ENCODE data around the gene FMN1. TPM values are rescaled to one million over a fixed set of nuclear protein-coding genes. Genes with fewer than 3 reads are reported as not detected.
A peak's percentile ranks its signal among the peaks of the same experiment; 100 is the strongest.

The FMN1 gene
- total RNA-seq, 4 donors from 2014 or later, result 4.3 to 10.1 (median 8.8) TPM

GRCh38 chr15:33152502-33153109 lies 41.9 kb downstream of the FMN1 start:
- TF ChIP-seq CTCF (IDR thresholded peaks at IDR 0.05) (no peak), POLR2A (IDR thresholded peaks at IDR 0.05) (no peak)
- intact Hi-C loops (cut with DNase I), result no loop called here
- H3K27me3 ChIP-seq, result no peaks in the 10 kb centered on the region
- peaks cover 0 to 7% (median 7%) of the 10 kb centered on the region in 3 donors for H3K4me1 ChIP-seq
- peak overlapping the region in 3 of 4 donors; percentile 45 to 52 (median 47) for H3K27ac ChIP-seq
- H3K36me3 ChIP-seq, result no peaks in the 10 kb centered on the region
- WGBS, 2 donors, result 34 to 36% methylated on average over 5 of the region's 5 CpGs
- peak overlapping the region in 2 of 4 donors; percentile 21 to 40 for H3K4me3 ChIP-seq
- DNase-seq, result no peak
- H3K9me3 ChIP-seq, result no peaks in the 10 kb centered on the region

GRCh38 chr15:33150971-33151370 lies 43.5 kb downstream of the FMN1 start:
- no peak for DNase-seq
- Histone ChIP-seq H3K27ac (no peak overlapping the region), H3K9me3 (no peaks in the 10 kb centered on the region), H3K36me3 (no peaks in the 10 kb centered on the region), H3K4me1 (peaks cover 0 to 11% (median 10%) of the 10 kb centered on the region in 3 donors), H3K27me3 (no peaks in the 10 kb centered on the region), H3K4me3 (peak overlapping the region in 1 of 4 donors; percentile 31)
- no peak for TF ChIP-seq POLR2A (IDR thresholded peaks at IDR 0.05)
- TF ChIP-seq CTCF (IDR thresholded peaks at IDR 0.05), result no peak
- WGBS, 2 donors, result 36 to 56% methylated on average over 1 of the region's 1 CpG
- intact Hi-C loops (cut with DNase I), result no loop called here

GRCh38 chr15:33150431-33150941 lies 44.0 kb downstream of the FMN1 start:
- Histone ChIP-seq H3K27ac (no peak overlapping the region), H3K4me3 (no peak overlapping the region)
- intact Hi-C loops (cut with DNase I), result no loop called here

GRCh38 chr15:33149919-33150318 lies 44.6 kb downstream of the FMN1 start:
- Histone ChIP-seq H3K27me3 (no peaks in the 10 kb centered on the region), H3K27ac (no peak overlapping the region), H3K9me3 (no peaks in the 10 kb centered on the region), H3K4me1 (peaks cover 0 to 20% (median 12%) of the 10 kb centered on the region in 3 donors), H3K36me3 (no peaks in the 10 kb centered on the region), H3K4me3 (no peak overlapping the region)
- TF ChIP-seq CTCF (IDR thresholded peaks at IDR 0.05) (no peak), POLR2A (IDR thresholded peaks at IDR 0.05) (no peak)
- no peak for DNase-seq
- intact Hi-C loops (cut with DNase I), result no loop called here

More at GRCh38 chr15:33150431-33150941, 44.0 kb downstream of the FMN1 start:
- Histone ChIP-seq H3K9me3 (no peaks in the 10 kb centered on the region), H3K27me3 (no peaks in the 10 kb centered on the region), H3K4me1 (peaks cover 0 to 15% (median 12%) of the 10 kb centered on the region in 3 donors), H3K36me3 (no peaks in the 10 kb centered on the region)
- TF ChIP-seq POLR2A (IDR thresholded peaks at IDR 0.05) (no peak), CTCF (IDR thresholded peaks at IDR 0.05) (no peak)
- 63 to 68% methylated on average over 2 of the region's 2 CpGs for WGBS, 2 donors
- no peak for DNase-seq

- 64 to 66% methylated on average over 8 of the region's 8 CpGs for WGBS, 2 donors
- no peak for TF ChIP-seq CTCF (IDR thresholded peaks at IDR 0.05)
- no peak for TF ChIP-seq POLR2A (IDR thresholded peaks at IDR 0.05)
- intact Hi-C loops (cut with DNase I), result no loop called here
Measured at GRCh38 chr15:33148129-33148751, 46.3 kb downstream of the FMN1 start.

More at GRCh38 chr15:33148129-33148751, 46.3 kb downstream of the FMN1 start:
- no peak overlapping the region for H3K27ac ChIP-seq
- no peaks in the 10 kb centered on the region for H3K27me3 ChIP-seq
- peaks cover 0 to 20% (median 12%) of the 10 kb centered on the region in 3 donors for H3K4me1 ChIP-seq
- no peak for DNase-seq
- no peaks in the 10 kb centered on the region for H3K9me3 ChIP-seq
- no peak overlapping the region for H3K4me3 ChIP-seq
- no peaks in the 10 kb centered on the region for H3K36me3 ChIP-seq

Data from esophagus squamous epithelium (tissue), 5 donors.